Liver (tissue), 9 donors: ENCODE results near the gene USH2A. TPM values are rescaled to one million over a fixed set of nuclear protein-coding genes. Genes with fewer than 3 reads are reported as not detected.

Source experiments
- DNase-seq: peaks from one replicate; pipeline ENCODE4 v3.0.0-alpha.2; 2017; ENCODE audit warnings: low spot score
- H3K27ac ChIP-seq, 2 donors: one replicate each; pipeline ENCODE4 v1.7.0; 2013; ENCODE audit warnings: inconsistent platforms in 2 of 2, low read length in 2 of 2, control low read depth in 1 of 2, low read depth in 1 of 2, mild to moderate bottlenecking in 1 of 2
- H3K27me3 ChIP-seq, 4 donors: one replicate each; pipeline versions ENCODE4 v1.6.1 to v1.7.0; 2013; ENCODE audit warnings: low read length in 3 of 4, inconsistent platforms in 1 of 4, mild to moderate bottlenecking in 1 of 4, moderate library complexity in 1 of 4; ENCODE audit not compliant: control insufficient read depth in 4 of 4, insufficient read depth in 4 of 4
- H3K36me3 ChIP-seq, 4 donors: one replicate each; pipeline versions ENCODE4 v1.6.1 to v1.7.0; 2013; ENCODE audit warnings: low read length in 3 of 4, mild to moderate bottlenecking in 3 of 4, low read depth in 1 of 4, moderate library complexity in 1 of 4; ENCODE audit not compliant: control insufficient read depth in 4 of 4, insufficient read depth in 3 of 4
- H3K4me1 ChIP-seq, 4 donors: one replicate each; pipeline versions ENCODE4 v1.6.1 to v1.7.0; 2013; ENCODE audit warnings: low read length in 3 of 4, mild to moderate bottlenecking in 3 of 4, moderate library complexity in 1 of 4; ENCODE audit not compliant: control insufficient read depth in 4 of 4, insufficient read depth in 4 of 4
- H3K4me3 ChIP-seq, 3 donors: one replicate each; pipeline versions ENCODE4 v1.6.1 to v1.7.0; 2013; ENCODE audit warnings: low read length in 3 of 3, control low read depth in 1 of 3, low read depth in 1 of 3, mild to moderate bottlenecking in 1 of 3
- H3K9ac ChIP-seq, 2 donors: one replicate each; pipeline ENCODE4 v1.7.0; 2013; ENCODE audit warnings: low read length in 2 of 2, mild to moderate bottlenecking in 2 of 2, moderate library complexity in 2 of 2, control low read depth in 1 of 2, low read depth in 1 of 2
- H3K9me3 ChIP-seq, 4 donors: one replicate each; pipeline versions ENCODE4 v1.6.1 to v1.7.0; 2013; ENCODE audit warnings: low read length in 3 of 4; ENCODE audit not compliant: control insufficient read depth in 4 of 4
- EGR1 ChIP-seq, 2 donors: IDR thresholded peaks; 2 replicates each; pipeline ENCODE4 v1.6.1; 2016 to 2018; ENCODE audit warnings: antibody characterized with exemption in 2 of 2, low read depth in 2 of 2
- FOXA1 ChIP-seq: IDR thresholded peaks from 2 replicates; pipeline ENCODE4 v1.6.1; 2016; ENCODE audit warnings: antibody characterized with exemption
- FOXA2 ChIP-seq: IDR thresholded peaks from 2 replicates; pipeline ENCODE4 v1.6.1; 2016; ENCODE audit warnings: antibody characterized with exemption
- GABPA ChIP-seq, 2 donors: IDR thresholded peaks in 1 of 2; conservative IDR thresholded peaks in 1 of 2; 2 replicates each; pipeline ENCODE4 v1.6.1; 2016; ENCODE audit warnings: antibody characterized with exemption in 2 of 2, mild to moderate bottlenecking in 1 of 2, moderate library complexity in 1 of 2
- HNF4A ChIP-seq, 2 donors: conservative IDR thresholded peaks; 2 replicates each; pipeline ENCODE4 v1.6.1; 2016; ENCODE audit warnings: antibody characterized with exemption in 2 of 2, mild to moderate bottlenecking in 2 of 2
- HNF4G ChIP-seq: IDR thresholded peaks from 2 replicates; pipeline ENCODE4 v1.6.1; 2016; ENCODE audit warnings: antibody characterized with exemption
- NR2F2 ChIP-seq: IDR thresholded peaks from 2 replicates; pipeline ENCODE4 v1.6.1; 2016; ENCODE audit warnings: antibody characterized with exemption
- RAD21 ChIP-seq, 2 donors: IDR thresholded peaks; 2 replicates each; pipeline ENCODE4 v1.6.1; 2016; ENCODE audit warnings: antibody characterized with exemption in 2 of 2, mild to moderate bottlenecking in 2 of 2
- RXRA ChIP-seq, 2 donors: IDR thresholded peaks; 2 replicates each; pipeline ENCODE4 v1.6.1; 2017 to 2018; ENCODE audit warnings: antibody characterized with exemption in 2 of 2, mild to moderate bottlenecking in 1 of 2
- SP1 ChIP-seq: IDR thresholded peaks from 2 replicates; pipeline ENCODE4 v1.6.1; 2018; ENCODE audit warnings: antibody characterized with exemption, mild to moderate bottlenecking
- TAF1 ChIP-seq: conservative IDR thresholded peaks from 2 replicates; pipeline ENCODE4 v1.6.1; 2016; ENCODE audit warnings: antibody characterized with exemption, mild to moderate bottlenecking
- YY1 ChIP-seq: IDR thresholded peaks from 2 replicates; pipeline ENCODE4 v1.6.1; 2016; ENCODE audit warnings: antibody characterized with exemption, mild to moderate bottlenecking
- WGBS: extraction: QIAGEN DNeasy Blood & Tissue Kit; methylation state at CpG from one replicate; pipeline ENCODE4 v1.1.7; 2013; 5-methylcytosine and 5-hydroxymethylcytosine counted together
- polyA plus RNA-seq, 2 donors: library from polyadenylated mRNA; stranded (reverse) in 1 of 2; unstranded in 1 of 2; fragments of 200-250 nt in 1 of 2; fragments of >200 nt in 1 of 2; fragmentation: Nextera tagmentation in 1 of 2; extraction: Ambion mirVana in 1 of 2; gene quantifications; one replicate each; pipeline versions ENCODE4 v1.2.1 to v1.2.3, GENCODE V29; 2013 to 2015
- total RNA-seq, 2 donors: library from RNA; depleted of rRNA; stranded (reverse); fragments of >200 nt; gene quantifications; one replicate each; pipeline ENCODE4 v1.2.3, GENCODE V29; 2014
- TF ChIP-seq, protein P1 (sequence below): fragments of 150-350 bp; IDR thresholded peaks from 2 replicates; pipeline ENCODE4 v1.5.1; 2017; ENCODE audit warnings: improper control_type of control experiment, low read depth, low read length; ENCODE audit not compliant: missing input control
- TF ChIP-seq, protein P2 (sequence below): IDR thresholded peaks from 2 replicates; pipeline ENCODE4 v1.6.1; 2016; ENCODE audit warnings: antibody characterized with exemption
- TF ChIP-seq, protein P3 (sequence below): IDR thresholded peaks from 2 replicates; pipeline ENCODE4 v1.6.1; 2016; ENCODE audit warnings: antibody characterized with exemption
- TF ChIP-seq, protein P4 (sequence below): IDR thresholded peaks from 2 replicates; pipeline ENCODE4 v1.6.1; 2016; ENCODE audit warnings: antibody characterized with exemption
- TF ChIP-seq, protein P5 (sequence below): IDR thresholded peaks from 2 replicates; pipeline ENCODE4 v1.6.1; 2016; ENCODE audit warnings: antibody characterized with exemption, mild to moderate bottlenecking
- donor health status: healthy.
- donor health status: healthy.
- donor health status: healthy.
- donor health status: healthy.
- donor health status: healthy.

Gene USH2A
- total and polyA plus RNA-seq, 4 donors = 0.14 to 1.0 (median 0.31) TPM

DNA sequence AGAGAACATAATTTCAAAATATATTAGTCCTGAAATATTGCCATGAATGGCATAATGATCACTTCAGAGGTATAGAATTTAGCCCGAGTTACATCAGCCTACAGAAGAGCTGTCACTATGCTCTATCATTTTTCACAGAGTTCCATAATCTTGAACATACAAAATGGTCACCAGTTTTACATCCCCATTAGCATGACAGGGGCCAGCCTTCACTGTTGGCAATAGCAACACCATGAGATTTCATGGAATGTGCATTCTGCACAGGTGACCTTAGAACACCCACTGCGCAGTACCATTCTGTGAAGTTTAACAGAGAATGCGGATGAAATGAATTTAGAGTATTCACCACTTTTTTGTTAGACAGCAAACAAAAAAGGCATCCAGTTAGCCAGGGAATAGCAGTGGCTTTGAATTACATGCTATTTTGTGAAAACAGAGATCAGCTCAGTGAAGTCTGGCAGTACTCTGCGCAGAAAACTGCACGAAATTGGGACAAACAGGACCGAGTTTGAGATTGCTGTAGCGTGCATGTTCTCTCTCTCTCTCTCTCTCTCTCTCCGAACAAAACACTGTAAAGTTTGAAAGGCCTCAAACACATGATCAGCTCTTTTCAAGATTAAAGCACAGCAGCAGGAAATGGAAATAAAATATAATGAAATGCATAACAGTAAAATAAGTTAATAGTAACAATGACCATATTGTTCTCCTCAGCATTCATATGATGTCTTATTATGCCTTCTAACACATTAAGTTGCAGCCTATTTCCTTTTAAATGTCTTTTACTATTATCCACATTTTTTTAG is 349.3 kb downstream of the USH2A start (continued):
- TF ChIP-seq, protein P1, sequence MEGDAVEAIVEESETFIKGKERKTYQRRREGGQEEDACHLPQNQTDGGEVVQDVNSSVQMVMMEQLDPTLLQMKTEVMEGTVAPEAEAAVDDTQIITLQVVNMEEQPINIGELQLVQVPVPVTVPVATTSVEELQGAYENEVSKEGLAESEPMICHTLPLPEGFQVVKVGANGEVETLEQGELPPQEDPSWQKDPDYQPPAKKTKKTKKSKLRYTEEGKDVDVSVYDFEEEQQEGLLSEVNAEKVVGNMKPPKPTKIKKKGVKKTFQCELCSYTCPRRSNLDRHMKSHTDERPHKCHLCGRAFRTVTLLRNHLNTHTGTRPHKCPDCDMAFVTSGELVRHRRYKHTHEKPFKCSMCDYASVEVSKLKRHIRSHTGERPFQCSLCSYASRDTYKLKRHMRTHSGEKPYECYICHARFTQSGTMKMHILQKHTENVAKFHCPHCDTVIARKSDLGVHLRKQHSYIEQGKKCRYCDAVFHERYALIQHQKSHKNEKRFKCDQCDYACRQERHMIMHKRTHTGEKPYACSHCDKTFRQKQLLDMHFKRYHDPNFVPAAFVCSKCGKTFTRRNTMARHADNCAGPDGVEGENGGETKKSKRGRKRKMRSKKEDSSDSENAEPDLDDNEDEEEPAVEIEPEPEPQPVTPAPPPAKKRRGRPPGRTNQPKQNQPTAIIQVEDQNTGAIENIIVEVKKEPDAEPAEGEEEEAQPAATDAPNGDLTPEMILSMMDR = no peak
- TF ChIP-seq EGR1 (IDR thresholded peaks at IDR 0.05; ENCODE audit: low read depth in 2 of 2) = no peak
- TF ChIP-seq, protein P2, sequence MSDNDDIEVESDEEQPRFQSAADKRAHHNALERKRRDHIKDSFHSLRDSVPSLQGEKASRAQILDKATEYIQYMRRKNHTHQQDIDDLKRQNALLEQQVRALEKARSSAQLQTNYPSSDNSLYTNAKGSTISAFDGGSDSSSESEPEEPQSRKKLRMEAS = no peak

DNA sequence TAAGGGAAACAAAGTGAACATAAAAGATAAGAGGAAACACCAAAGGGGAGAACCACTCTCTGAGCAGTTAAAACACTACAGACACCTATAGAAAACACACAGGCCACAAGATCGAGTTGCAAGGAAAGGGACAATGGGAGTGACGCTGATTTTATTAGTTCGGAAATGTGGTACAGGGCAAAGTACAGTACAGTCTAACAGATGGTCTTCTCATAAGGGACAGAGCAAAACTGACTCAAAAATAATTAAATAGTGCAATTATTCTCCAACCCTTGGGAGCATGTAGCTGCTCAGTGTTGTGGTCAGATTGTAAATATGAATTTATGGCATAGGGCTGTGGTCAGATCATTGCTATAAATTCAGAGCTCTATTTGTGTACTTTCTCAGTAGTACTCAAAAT is 352.0 kb downstream of the USH2A start:
- Histone ChIP-seq H3K4me1 (no peaks in the 10 kb centered on the region), H3K9ac (no peak overlapping the region), H3K27ac (no peak overlapping the region), H3K36me3 (no peaks in the 10 kb centered on the region), H3K4me3 (no peak overlapping the region), H3K27me3 (no peaks in the 10 kb centered on the region), H3K9me3 (no peaks in the 10 kb centered on the region)
- TF ChIP-seq RAD21 (IDR thresholded peaks at IDR 0.05) (no peak), HNF4A (conservative IDR thresholded peaks at IDR 0.05) (no peak), HNF4G (no peak), SP1 (no peak), TAF1 (no peak), RXRA (IDR thresholded peaks at IDR 0.05) (no peak), FOXA1 (no peak), EGR1 (IDR thresholded peaks at IDR 0.05; ENCODE audit: low read depth in 2 of 2) (no peak), FOXA2 (no peak), YY1 (no peak), GABPA (IDR thresholded peaks at IDR 0.05 in 1 of 2, conservative IDR thresholded peaks at IDR 0.05 in 1 of 2) (no peak), NR2F2 (no peak)
- TF ChIP-seq, protein P2 = no peak
- TF ChIP-seq, protein P3, sequence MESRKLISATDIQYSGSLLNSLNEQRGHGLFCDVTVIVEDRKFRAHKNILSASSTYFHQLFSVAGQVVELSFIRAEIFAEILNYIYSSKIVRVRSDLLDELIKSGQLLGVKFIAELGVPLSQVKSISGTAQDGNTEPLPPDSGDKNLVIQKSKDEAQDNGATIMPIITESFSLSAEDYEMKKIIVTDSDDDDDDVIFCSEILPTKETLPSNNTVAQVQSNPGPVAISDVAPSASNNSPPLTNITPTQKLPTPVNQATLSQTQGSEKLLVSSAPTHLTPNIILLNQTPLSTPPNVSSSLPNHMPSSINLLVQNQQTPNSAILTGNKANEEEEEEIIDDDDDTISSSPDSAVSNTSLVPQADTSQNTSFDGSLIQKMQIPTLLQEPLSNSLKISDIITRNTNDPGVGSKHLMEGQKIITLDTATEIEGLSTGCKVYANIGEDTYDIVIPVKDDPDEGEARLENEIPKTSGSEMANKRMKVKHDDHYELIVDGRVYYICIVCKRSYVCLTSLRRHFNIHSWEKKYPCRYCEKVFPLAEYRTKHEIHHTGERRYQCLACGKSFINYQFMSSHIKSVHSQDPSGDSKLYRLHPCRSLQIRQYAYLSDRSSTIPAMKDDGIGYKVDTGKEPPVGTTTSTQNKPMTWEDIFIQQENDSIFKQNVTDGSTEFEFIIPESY = no peak
- TF ChIP-seq, protein P4, sequence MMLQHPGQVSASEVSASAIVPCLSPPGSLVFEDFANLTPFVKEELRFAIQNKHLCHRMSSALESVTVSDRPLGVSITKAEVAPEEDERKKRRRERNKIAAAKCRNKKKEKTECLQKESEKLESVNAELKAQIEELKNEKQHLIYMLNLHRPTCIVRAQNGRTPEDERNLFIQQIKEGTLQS = no peak
- TF ChIP-seq, protein P5, sequence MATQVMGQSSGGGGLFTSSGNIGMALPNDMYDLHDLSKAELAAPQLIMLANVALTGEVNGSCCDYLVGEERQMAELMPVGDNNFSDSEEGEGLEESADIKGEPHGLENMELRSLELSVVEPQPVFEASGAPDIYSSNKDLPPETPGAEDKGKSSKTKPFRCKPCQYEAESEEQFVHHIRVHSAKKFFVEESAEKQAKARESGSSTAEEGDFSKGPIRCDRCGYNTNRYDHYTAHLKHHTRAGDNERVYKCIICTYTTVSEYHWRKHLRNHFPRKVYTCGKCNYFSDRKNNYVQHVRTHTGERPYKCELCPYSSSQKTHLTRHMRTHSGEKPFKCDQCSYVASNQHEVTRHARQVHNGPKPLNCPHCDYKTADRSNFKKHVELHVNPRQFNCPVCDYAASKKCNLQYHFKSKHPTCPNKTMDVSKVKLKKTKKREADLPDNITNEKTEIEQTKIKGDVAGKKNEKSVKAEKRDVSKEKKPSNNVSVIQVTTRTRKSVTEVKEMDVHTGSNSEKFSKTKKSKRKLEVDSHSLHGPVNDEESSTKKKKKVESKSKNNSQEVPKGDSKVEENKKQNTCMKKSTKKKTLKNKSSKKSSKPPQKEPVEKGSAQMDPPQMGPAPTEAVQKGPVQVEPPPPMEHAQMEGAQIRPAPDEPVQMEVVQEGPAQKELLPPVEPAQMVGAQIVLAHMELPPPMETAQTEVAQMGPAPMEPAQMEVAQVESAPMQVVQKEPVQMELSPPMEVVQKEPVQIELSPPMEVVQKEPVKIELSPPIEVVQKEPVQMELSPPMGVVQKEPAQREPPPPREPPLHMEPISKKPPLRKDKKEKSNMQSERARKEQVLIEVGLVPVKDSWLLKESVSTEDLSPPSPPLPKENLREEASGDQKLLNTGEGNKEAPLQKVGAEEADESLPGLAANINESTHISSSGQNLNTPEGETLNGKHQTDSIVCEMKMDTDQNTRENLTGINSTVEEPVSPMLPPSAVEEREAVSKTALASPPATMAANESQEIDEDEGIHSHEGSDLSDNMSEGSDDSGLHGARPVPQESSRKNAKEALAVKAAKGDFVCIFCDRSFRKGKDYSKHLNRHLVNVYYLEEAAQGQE = no peak
- DNase-seq = no peak
- 71% methylated on average over 3 of the region's 3 CpGs for WGBS
